Measurements from ENCODE around the gene CELF4.

Gene CELF4

DNA sequence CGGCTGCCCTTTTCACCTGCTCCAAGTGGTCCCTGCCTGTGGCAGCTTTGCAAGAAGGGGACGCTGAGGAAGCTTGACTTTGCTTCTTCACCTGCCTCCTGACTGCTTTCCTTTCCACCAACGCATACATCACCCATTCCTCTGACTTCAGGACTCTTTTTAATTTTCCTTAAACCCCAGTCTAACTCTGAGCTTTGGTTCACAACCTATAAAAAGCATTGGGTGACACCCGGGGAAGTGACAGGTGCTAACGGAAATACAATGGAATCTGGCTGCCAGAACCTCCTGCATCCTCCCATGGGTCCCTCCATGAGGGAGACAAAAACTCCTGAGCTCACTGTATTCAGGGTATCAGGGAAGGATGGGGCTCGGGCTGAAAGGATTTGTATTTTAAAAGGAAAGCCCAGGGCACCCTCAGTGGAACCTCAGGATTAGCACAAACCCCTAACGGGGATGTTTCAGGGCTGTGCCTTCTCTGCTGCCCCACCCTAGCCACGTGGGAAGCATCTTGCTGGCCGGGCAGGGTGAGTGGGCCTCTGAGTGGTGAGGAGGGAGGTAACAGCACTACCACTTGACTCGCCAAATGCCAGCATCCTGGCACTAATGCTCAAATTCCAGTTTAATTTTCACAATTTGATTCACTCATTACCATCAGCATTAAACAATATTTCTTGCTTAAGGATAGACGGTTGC is 284.8 kb downstream of the CELF4 start:
- no peak for DNase-seq (ENCODE audit: low read depth)

DNA sequence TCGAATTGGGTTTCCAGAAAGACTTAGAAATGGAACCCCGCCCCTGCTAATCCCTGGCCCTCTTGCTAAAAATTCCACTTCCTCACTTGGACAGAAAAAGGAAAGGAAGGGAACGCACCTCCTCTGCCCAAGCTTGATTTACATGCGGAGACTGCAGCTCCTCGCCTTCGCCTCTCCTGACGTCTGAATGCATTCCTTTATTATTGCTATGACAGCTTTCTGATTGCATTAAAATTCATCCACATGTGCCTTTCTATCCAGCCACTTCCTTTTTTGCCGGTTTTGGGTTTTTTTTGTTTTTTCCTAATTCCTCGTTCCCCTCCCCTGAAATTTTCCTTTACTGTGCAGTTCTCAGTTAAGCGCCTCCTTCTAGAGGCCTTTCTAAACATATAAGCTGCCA is 287.8 kb downstream of the CELF4 start:
- no peak for DNase-seq (ENCODE audit: low read depth)

DNA sequence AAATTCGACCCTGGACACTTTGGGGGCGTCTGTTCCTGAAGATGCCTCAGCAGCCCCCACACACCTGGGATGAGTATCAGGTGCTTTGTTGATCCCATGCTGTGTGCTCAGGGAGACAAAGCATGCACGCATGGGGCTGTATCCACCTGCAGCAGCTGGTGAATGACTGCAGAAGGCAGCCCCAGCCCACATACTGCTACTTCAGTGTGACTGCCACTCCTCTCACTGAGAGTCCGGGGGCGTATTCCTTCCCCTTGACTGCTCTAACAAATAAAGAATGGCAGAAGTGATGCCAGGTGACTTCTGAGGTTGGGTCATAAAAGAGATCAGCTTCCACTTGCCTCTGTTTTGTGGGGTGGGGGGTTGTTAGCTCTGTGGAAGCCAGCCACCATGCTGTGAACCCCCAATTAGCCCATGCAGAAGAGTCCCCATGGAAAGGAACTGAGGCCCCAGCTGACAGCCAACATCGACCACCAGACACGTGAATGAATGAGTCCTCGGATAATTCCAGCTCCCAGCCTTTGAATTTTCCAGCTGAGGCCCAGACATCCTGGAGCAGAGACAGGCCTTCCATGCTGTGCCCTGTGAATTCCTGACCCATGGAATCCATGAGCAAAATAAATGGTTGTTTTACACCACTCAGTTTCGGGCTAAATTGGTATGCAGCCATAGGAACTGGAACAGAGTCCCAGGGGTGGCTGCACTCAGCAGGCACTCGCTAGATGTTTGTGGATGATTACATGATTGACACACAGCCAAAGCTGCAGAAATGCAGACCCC is 289.3 kb downstream of the CELF4 start:
- DNase-seq (ENCODE audit: low read depth): no peak

DNA sequence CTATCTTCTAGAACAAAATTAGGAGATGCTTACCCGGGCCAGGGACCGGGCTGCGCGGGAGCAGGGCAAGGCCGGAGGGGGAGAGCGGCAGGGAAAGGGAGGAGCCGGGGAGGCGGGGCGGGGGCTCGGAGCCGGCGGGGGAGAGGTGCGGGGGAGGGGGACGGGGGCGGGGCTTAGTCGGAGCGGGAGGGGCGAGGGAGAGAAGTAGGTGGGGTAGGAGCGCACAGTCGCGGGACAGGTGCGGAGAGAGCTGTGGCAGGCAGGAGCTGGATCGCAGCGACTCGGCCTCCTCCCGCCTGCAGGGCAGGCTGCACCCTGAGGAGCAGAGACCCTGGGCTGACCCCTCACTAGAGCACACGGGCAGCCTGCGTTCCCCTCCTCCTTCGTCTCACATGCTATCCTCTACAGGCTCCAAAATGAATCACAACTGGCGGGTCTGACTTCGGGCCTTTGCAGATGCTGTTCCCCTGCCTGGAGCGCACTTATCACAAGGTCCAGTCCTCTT is 290.3 kb downstream of the CELF4 start:
- DNase-seq (ENCODE audit: low read depth): no peak

DNA sequence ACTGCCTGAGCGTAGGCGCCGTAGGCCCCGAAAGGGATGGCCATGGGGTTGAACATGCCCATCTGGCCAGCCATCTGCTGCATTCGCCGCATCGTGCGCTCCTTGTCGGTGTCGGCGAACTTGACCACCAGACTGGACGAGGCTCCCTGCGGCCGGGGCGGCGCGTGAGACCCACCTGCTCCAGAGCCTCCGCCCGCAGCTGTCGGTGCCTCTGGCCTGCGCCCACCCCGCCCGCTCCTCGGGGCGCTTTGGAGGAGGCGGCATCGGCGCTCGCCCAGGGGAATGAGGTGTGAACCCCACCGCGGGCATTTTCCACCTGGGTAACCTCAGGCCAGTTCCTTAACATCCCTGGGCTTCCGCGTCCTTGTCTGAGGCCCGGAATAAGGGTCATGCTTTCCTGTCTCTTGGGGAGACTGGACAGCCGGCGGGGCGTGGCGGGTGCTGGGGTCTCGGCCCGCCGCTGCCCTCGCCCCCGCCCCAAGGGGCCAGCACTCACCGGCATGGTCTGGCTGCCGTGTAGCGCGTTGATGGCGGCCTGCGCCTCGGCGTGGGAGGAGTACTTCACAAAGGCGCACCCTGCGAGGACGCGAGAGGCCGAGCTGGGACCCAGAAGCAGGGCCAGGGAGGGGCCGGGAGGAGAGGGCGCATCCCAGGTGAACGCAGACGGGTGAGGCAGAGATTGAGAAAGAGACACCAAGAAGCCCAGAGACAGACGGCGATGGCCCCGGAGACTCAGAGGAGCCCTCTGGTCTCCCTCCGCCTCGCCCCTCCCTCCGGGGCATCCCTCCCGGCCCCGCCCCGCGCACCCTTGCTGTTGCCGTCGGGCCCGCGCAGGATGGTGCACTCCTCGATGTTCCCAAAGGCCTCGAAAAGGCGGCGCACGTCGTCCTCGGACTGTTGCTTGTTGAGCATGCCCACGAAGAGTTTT is 291.0 kb downstream of the CELF4 start:
- DNase-seq (ENCODE audit: low read depth): no peak

DNA sequence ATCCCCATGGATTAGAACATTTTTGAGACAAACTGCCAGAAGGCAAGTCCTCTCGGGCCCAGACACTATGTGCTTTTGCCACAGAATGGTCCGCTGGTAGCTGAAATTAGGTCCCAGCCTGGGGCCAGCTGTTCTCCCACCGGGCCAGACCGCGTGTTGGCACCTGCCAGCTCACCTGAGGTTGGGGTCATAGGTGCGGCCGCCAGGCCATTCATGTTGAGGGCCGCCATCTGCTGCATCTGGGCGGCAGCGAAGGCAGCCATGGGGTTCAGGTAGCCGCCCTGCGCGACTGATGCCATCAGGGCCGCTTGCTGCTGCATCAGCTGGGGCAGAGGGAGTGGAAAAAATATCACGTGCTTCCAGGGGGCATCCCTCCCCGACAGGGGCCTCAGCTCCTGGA is 292.8 kb downstream of the CELF4 start:
- no peak for DNase-seq (ENCODE audit: low read depth)

DNA sequence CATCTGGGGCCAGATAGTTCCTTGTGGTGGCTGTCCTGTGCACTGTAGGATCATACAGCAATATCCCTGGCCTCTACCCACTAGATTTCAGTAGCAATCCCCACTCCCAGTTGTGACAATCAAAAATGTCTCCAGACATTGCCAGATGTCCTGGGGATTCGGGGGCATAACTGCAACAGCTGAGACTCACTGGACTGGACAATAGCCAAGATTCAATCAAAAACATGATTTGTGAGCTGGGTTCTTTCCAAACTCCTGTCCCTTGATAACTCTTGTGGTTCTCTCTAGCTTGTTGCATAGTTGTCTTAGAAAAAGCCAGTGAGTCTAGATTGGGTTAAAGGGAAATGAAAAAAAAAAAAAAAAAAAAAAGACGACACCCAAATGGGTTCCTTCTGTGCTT is 293.4 kb downstream of the CELF4 start:
- no peak for DNase-seq (ENCODE audit: low read depth)

DNA sequence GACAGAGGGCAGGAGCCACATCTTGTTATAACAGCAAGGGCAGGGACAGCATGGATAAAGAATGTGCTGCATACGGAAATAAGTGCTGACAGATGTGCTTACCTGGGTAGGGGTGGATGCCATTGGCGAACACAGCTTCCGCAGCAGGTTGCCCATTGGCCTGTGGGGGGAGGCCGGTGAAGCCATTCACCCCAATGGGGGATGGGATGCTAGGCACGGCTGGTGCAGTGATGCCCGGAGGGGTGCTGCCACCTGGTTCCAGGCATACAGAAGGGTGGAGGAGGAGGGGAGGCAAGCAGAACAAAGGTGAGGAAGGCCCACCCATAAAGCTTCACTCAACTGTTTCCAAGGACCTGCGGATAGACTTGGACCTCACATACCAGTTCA is 294.9 kb downstream of the CELF4 start:
- DNase-seq (ENCODE audit: low read depth): no peak

DNA sequence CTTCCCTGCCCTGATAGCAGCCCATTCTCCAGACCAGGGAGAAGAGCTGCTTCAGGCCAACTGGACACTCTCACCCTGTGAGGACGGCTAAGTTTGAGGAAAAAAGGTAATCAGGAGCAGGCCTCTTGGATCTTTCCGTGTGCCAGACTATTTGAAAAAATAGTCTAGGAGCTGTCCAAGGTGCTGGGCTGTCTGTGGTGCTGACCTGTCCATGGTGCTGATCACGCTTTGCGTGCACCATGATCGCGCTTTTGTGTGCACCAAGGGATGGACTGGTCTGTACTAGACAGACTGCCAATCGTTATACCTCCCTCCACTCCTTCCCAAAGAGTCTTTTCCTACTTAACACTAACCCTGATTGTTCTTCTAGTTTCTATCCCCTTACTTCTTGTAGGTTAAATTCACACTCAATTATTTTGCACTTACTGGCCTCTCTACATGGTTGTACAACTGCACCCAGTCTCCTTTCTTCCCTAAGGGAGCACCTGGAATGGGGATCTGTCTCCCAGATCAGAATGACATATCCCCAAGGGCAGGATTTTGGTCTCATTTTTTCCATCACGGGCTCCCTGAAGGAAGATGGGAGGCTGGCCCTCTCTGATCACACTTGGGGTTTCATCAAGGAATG is 295.4 kb downstream of the CELF4 start:
- DNase-seq (ENCODE audit: low read depth): peak; percentile 4

DNA sequence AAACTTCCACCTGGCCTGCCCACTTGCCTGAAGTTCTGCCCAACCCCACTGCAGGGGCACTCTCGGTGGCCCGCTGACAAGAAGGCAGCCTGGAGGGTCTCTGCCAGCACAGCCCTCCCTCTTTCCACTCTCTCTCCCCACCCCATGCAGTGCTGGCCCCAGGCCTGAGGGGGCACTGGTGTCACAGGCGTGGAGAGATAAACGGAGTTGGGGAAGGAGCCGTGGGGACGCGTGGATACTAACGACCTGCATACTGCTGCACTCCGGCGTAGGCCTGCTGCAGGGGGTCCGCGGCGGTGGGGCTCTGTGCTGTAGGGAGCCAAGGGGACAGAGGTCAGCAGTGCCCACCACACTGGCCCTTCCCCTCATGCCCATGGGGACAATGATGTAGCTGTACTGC is 299.3 kb downstream of the CELF4 start:
- no peak for DNase-seq (ENCODE audit: low read depth)

DNA sequence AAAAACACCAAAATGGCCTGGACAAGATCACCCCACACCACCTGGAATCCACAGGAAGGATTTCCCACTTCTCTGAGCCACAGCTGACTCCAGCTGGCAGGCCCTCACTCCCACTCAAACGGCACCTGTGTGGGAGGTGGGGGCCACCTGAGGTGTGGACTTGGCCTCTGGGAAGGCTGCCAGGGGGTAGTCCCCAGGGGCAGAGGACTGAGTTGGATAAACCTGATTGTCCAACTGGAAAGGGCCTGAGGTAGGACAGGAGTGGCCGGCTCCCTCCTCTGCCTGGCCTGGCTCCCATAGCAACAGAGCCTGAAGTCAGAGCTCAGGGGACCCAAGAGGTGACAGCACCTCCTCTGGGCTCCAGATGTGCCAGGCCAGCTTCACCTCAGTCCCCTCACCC is 300.2 kb downstream of the CELF4 start:
- DNase-seq (ENCODE audit: low read depth): no peak

DNA sequence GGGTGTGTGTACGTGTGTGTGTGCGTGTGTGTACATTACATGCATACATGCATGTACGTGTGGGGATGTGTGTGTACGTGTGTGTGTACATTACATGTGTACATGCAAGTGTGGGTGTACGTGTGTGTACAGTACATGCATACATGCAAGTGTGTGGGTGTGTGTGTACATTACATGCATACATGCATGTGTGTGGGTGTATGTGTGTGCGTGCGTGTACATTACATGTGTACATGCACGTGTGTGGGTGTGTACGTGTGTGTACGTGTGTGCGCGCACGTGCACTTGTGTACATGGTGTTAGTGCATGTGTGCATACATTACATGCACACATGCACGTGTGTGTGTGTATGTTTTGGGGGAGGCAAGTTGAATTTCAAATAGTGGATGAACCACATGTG is 300.6 kb downstream of the CELF4 start:
- DNase-seq (ENCODE audit: low read depth): no peak

DNA sequence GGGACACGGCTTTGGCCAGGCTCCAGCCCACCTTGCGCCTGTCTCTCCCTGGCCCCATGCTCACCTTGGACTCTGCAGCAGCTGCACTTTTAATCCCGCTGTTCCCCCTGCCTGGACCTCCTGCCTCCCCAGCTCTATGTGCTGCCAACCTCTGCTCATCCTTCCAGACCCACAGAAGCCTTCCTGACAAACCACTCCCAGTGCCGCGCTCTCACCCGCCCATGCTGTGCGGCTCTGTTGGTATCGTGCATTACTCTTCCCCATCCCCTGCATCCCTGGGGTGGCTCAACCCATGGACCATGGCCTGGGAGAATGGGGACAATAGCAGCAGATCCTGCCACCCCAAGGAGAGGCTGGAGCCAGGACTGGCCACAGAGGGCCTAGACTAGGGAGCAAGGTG is 303.6 kb downstream of the CELF4 start:
- DNase-seq (ENCODE audit: low read depth): no peak

DNA sequence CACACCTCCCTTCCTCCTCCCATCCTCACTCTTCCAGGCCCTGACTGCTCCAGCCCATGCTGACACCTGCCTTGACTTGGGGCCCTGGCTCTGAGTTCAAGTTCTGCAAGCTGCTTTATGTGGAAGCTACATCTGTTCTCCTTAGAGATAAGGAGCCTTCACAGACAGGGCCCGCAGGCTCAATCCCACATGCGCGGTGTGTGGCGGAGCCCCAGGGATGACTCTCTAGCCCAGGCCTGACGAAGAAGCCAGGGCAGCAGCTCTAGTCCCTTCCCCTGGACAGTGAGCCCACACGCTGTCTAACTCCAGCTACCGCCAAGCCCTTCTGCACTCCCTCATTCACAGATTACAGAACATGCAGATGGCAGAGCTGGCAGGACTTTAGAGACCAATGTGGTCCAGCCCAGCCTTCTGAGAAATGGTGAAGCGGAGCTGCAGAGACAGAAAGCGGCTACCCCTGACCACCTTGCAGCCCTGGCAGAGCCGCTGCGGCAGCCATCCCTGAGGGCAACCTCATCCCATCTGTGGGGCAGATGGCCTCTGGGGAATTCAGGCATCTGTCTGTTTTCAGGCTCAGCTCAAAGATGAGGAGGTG is 304.3 kb downstream of the CELF4 start:
- DNase-seq (ENCODE audit: low read depth): no peak

DNA sequence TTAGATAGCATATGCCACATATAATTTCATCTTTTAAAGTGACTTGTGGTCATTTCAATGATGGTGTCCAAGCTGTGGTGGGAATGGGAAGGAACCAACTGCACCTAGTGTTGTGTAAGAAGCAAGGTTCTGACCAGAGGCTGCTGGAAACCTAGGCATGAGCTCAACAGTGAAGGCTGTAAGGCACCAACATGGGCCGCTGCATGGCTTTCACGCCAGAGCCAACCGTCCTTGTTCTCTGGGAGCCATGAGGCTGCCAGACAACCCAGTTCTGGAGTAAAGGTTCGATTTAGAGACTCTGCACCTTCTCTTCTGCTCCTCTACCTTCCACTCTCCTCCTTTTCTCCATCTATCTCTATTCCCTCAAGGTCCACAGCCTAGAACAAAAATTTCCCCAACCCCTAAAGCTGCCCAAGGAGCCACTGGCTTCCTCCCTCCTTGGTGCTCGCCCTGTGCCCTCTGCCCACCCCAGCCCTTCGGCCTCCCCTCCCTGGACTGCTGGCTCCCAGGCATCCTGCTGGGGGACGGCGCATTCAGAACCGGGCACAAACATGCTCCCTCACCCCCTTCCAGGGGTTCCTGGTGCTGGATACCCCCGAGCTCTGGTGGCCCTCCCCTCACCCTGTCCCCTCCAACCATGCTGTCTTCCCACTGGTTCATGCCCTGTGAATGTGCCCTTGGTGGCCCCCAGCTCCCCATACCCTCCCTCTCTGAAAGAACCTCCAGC is 305.1 kb downstream of the CELF4 start:
- DNase-seq (ENCODE audit: low read depth): no peak

DNA sequence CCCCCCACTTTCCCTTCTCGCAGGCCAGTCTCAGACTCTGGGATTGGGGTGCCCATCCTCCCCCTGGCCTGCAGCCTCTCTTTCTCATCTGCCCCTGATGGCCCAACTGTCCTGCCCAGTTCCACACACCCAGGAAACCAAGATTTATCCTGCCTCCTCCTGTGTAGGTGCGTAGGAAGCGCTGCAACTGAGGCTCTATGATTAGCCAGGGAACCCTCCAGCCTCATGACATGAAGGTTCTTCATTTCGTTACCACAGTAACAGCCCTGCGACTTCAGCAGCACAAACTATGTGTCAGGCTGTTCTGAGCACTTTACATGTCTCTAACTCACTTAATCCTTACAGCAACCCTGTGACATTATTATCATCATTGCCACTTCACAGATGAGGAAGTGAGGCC is 305.9 kb downstream of the CELF4 start:
- DNase-seq (ENCODE audit: low read depth): no peak

DNA sequence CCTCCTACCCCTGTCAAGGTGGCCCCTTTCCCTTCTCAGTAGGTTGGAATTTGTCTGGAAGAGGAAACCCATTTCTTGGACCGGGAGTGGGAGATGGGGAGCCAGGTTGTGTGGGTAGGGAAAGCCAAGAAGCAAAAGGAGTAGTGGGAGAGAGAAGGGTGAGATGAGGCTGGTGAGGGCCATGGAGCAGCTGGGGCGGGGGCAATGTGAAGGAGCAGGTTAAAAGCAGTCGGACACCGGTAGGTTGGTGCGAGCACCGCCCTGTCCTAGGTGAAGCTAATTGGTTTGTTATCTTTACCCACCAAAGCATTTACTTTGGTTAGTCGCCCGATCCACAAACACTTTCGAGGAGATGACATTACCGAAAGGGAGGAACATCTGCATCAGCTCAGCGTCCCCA is 306.8 kb downstream of the CELF4 start:
- DNase-seq (ENCODE audit: low read depth): no peak

DNA sequence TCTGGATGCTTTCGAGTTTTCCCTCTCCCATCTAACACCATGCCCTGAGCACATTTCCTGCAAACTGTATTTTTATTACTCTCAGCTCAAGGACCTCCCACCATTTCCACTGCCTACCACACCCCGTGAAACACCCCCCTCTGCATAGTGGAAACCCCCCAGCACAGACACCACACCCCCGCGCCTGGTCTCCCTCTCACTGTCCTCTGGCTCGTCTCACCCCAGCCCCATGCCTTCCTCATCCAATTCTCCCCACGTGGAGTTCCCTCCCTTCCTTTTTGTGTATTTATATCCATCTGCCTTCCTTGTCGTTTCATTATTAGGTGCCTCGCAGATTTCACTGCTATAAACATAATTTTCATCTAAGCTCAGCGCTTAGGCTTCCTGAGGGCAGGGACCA is 307.5 kb downstream of the CELF4 start:
- no peak for DNase-seq (ENCODE audit: low read depth)

DNA sequence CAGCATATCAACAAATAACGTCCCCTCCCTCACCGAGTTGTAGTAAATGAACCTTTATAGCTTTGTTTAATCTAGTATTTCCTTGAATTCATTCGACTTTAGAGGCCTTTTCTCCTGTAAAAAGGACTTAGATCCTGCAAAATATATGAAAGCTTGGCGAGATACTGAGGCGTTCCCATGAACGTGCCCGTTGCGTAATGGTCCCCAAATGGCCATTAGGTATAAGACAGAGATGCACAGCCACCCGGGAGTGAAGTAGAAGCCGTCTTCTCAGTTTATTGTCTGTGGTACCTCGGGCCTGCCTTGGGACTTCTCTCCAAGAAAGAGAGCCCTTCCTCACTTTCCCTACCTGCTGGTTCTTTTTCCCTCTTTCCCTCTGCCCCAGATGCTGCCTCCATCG is 310.6 kb downstream of the CELF4 start:
- no peak for DNase-seq (ENCODE audit: low read depth)

DNA sequence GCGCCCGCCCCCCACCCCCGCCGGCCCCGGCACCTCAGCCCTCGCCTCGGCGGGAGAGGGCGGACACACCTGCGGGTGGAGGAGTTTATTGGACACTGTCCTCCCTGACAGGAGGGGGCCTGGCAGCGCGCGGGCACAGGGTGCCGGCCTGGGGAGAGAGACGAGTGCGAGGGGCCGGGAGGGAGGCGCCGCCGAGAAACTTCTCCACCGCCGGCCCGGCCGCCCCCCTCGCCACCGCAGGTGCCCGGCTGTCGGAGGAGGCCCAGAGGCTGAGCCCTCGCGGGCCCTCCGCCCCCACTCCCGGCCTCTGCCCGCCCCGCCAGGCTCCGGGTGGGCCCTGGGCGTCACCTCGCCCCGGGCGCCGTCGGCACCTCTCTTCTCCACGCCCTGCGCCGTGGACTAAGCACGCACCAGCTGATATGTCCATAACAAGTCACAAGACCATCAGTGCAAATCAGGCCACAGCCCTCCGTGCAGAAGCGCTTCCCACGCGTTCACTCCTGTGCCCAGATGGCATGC is 311.3 kb downstream of the CELF4 start:
- DNase-seq (ENCODE audit: low read depth): no peak
